SH-SY5Y (cell line): ENCODE data around the gene DNAJC1.

Experiments
- GATA2 ChIP-seq: IDR thresholded peaks from 2 replicates; pipeline ENCODE4 v1.6.1; 2011; ENCODE audit warnings: mild to moderate bottlenecking, low read depth, low read length
- GATA3 ChIP-seq: IDR thresholded peaks from 2 replicates; pipeline ENCODE4 v1.6.1; 2011; ENCODE audit warnings: low read depth, mild to moderate bottlenecking, low read length, moderate library complexity

GRCh38 chr10:22053048-22053447, 49.5 kb upstream of the DNAJC1 start:
- TF ChIP-seq GATA2 = no peak
- TF ChIP-seq GATA3 = no peak
